Measurements from ENCODE around the gene FBLN2.

DNA sequence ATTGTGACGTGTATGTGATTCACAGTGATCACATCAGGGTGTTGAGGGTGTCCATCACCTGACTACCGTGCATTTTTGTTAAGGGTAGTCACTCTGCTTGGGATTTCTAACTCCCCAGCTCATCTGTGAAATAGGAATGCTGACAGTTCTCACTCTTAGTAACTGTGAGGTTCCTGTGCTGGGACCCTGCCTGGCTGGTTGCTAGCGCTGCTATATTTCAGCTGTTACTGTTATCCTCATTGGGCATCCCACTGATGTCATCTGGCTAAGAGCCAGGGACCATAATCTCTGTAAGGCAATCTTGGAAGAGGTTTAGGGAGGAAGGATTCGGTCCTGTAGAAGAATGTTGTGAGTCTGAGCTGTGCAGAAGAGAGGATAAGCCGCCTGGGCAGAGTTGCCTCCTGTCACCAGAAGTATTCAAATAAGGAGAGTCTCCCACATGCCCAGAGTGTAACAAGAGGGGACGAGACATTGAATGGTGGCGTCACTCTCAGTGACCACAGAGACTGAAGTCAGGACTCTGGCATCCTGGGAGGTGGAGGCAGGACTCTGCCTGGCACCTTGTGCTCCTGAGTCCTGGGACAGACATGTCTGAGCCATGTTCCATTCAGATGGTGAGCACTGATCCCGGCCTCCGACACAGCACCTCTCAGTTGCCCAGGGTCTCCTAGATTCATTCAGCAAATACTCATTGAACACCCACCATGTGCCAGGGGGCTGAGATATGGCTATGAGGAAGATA, 52.2 kb downstream of the FBLN2 start:
- TF ChIP-seq, protein P1, sequence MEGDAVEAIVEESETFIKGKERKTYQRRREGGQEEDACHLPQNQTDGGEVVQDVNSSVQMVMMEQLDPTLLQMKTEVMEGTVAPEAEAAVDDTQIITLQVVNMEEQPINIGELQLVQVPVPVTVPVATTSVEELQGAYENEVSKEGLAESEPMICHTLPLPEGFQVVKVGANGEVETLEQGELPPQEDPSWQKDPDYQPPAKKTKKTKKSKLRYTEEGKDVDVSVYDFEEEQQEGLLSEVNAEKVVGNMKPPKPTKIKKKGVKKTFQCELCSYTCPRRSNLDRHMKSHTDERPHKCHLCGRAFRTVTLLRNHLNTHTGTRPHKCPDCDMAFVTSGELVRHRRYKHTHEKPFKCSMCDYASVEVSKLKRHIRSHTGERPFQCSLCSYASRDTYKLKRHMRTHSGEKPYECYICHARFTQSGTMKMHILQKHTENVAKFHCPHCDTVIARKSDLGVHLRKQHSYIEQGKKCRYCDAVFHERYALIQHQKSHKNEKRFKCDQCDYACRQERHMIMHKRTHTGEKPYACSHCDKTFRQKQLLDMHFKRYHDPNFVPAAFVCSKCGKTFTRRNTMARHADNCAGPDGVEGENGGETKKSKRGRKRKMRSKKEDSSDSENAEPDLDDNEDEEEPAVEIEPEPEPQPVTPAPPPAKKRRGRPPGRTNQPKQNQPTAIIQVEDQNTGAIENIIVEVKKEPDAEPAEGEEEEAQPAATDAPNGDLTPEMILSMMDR (IDR thresholded peaks at IDR 0.05) = no peak
- TF ChIP-seq SMC3 (IDR thresholded peaks at IDR 0.05; ENCODE audit: low read depth, low read length) (no peak), GATA2 (CRISPR knock-in tag; IDR thresholded peaks at IDR 0.05) (no peak)
- TF ChIP-seq, protein P2, sequence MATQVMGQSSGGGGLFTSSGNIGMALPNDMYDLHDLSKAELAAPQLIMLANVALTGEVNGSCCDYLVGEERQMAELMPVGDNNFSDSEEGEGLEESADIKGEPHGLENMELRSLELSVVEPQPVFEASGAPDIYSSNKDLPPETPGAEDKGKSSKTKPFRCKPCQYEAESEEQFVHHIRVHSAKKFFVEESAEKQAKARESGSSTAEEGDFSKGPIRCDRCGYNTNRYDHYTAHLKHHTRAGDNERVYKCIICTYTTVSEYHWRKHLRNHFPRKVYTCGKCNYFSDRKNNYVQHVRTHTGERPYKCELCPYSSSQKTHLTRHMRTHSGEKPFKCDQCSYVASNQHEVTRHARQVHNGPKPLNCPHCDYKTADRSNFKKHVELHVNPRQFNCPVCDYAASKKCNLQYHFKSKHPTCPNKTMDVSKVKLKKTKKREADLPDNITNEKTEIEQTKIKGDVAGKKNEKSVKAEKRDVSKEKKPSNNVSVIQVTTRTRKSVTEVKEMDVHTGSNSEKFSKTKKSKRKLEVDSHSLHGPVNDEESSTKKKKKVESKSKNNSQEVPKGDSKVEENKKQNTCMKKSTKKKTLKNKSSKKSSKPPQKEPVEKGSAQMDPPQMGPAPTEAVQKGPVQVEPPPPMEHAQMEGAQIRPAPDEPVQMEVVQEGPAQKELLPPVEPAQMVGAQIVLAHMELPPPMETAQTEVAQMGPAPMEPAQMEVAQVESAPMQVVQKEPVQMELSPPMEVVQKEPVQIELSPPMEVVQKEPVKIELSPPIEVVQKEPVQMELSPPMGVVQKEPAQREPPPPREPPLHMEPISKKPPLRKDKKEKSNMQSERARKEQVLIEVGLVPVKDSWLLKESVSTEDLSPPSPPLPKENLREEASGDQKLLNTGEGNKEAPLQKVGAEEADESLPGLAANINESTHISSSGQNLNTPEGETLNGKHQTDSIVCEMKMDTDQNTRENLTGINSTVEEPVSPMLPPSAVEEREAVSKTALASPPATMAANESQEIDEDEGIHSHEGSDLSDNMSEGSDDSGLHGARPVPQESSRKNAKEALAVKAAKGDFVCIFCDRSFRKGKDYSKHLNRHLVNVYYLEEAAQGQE (IDR thresholded peaks at IDR 0.05; ENCODE audit: low read depth, low read length) = no peak

Data from SK-N-SH (cell line).